Measurements from ENCODE around the gene UTP25. TPM values are rescaled to one million over a fixed set of nuclear protein-coding genes. Genes with fewer than 3 reads are reported as not detected.

The UTP25 gene
- total RNA-seq, 1 experiment from 2014 or later: 12.7 TPM

GRCh38 chr1:209890641-209891330 lies 63.0 kb downstream of the UTP25 start:
- Histone ChIP-seq H2AFZ (ENCODE audit: low read depth, low read length, poor library complexity, severe bottlenecking) (no peak overlapping the region), H3K36me3 (ENCODE audit: control insufficient read depth in 1 of 2, insufficient read depth in 2 of 2, low read length in 2 of 2) (no peaks in the 10 kb centered on the region), H3K27ac (ENCODE audit: low read depth, low read length) (no peak overlapping the region), H3K4me3 (replicated peaks in 1 of 2; ENCODE audit: low read depth in 1 of 2, low read length in 2 of 2) (no peak overlapping the region), H4K20me1 (ENCODE audit: insufficient read depth) (no peaks in the 10 kb centered on the region), H3K9me3 (ENCODE audit: control insufficient read depth in 1 of 2, insufficient read depth in 1 of 2, low read depth in 1 of 2, low read length in 2 of 2) (no peaks in the 10 kb centered on the region), H3K4me1 (ENCODE audit: control insufficient read depth in 1 of 2, insufficient read depth in 2 of 2, low read length in 2 of 2) (no peaks in the 10 kb centered on the region), H3K9me2 (ENCODE audit: insufficient read depth) (no peaks in the 10 kb centered on the region), H3K4me2 (ENCODE audit: low read length) (no peak overlapping the region), H3K9ac (ENCODE audit: low read length) (no peak overlapping the region), H3K27me3 (ENCODE audit: insufficient read depth, low read length) (no peaks in the 10 kb centered on the region), H3K79me2 (ENCODE audit: insufficient read depth, low read length) (no peaks in the 10 kb centered on the region)
- CTCF ChIA-PET: interaction anchor here (2.2 kb wide), 1 partner anchor 10 kb away, joined by 12 read pairs; no protein-coding TSS in a partner anchor
- RAD21 ChIA-PET (ENCODE audit: low non-redundant PET in 1 of 2, low total read pairs in 2 of 2, uncharacterized antibody in 2 of 2, unreplicated experiment in 2 of 2): no interaction called here
- DNase-seq (ENCODE audit: low read depth, low spot score) (no peak), ATAC-seq (no peak)
- TF ChIP-seq POLR2A (IDR thresholded peaks at IDR 0.05; ENCODE audit: borderline replicate concordance, extremely low read depth, insufficient read depth, insufficient read length) (no peak), SP1 (IDR thresholded peaks at IDR 0.05; ENCODE audit: low read depth) (no peak), EZH2 (IDR thresholded peaks at IDR 0.05) (no peak), ELF1 (IDR thresholded peaks at IDR 0.05; ENCODE audit: borderline replicate concordance, low read depth) (no peak), ZFX (IDR thresholded peaks at IDR 0.05) (no peak), REST (IDR thresholded peaks at IDR 0.05; ENCODE audit: low read depth) (no peak), SRF (IDR thresholded peaks at IDR 0.05; ENCODE audit: low read depth) (no peak), ATF3 (IDR thresholded peaks at IDR 0.05) (no peak), CEBPB (IDR thresholded peaks at IDR 0.05; ENCODE audit: low read depth) (no peak), SIN3A (IDR thresholded peaks at IDR 0.05; ENCODE audit: low read depth) (no peak)
- intact Hi-C loops (cut with micrococcal nuclease): no loop called here
- no TSS peak for BruUV-seq (replicated peaks)
- POLR2A ChIA-PET: no interaction called here
